Stimulated activated CD8-positive, alpha-beta memory T cell treated with anti-CD3 and anti-CD28 coated beads, Interleukin-7, amount 100 ng/mL, for 48 hours (primary cell): ENCODE data around the gene HDHD5.

ENCODE experiments used
- DNase-seq, 2 donors: peaks; one replicate each; pipeline ENCODE4 v3.0.0-alpha.2; 2020; ENCODE audit warnings: low read depth in 1 of 2; ENCODE audit errors: extremely low read depth in 1 of 2

HDHD5 gene

DNA sequence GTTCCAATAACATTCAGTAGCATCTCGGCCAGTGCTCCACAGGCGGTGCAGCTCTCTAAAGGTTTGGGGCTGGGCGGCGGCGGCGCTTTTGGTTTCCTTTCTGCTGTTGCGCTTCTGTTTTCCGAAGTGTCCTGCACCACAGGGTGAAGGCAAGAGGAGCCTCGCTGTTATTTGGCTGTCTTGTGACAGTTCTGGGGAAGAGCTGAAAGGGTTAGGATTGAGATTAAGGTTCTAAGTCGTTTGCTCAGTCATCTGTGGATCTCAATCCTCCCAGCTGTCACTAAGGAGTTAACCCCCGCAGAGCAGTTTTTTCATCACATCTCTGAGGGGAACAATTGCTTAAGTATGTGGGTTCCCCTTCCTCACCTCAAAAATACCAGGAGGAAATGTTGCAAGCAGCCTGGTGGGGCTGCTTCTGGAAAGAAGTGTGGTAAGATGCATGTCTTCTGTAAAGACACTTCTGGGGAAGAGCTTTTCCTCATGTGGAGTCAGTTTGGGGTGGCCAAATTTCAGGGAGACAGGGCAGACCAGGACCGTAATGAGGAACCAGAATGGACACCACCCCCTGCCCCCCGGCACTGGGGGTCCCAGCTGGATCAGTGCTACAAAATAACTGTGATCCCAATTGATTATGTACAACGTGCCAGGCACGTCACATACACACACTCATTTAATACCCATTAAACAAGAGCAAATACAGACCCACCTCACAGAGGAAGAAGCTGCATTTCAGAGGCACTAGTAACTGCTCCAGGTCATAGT lies 52.1 kb downstream of the HDHD5 start:
- DNase-seq: no peak

DNA sequence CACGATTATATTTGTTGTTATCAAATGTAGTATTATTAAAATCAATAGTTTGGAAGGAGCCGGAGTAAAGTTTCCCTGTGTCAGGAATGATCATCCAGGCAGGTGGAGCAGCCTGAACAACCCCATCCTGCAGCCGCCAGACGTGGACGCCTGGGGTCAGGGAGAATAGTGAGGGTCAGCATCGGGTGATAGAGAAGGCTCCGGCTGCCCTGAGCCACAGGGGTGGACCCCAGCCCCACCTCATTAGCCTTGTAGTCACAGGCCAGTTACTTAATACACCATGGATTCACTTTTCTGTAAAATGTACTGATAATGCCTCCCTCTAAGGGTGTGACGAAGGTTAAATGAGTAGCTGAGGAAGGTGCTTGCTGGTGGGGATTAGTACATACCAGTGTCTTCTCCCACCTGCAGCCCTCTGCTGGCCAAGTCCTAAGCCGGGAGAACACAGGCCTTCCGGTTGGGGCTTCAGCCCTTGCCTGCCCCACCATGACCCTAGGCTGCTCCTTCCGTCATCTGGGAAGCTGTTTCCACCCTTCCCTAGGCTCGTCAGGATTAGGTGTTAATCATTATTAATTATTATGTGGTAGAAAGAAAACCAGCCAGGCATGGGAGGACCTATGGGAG lies 52.8 kb downstream of the HDHD5 start:
- DNase-seq: no peak

DNA sequence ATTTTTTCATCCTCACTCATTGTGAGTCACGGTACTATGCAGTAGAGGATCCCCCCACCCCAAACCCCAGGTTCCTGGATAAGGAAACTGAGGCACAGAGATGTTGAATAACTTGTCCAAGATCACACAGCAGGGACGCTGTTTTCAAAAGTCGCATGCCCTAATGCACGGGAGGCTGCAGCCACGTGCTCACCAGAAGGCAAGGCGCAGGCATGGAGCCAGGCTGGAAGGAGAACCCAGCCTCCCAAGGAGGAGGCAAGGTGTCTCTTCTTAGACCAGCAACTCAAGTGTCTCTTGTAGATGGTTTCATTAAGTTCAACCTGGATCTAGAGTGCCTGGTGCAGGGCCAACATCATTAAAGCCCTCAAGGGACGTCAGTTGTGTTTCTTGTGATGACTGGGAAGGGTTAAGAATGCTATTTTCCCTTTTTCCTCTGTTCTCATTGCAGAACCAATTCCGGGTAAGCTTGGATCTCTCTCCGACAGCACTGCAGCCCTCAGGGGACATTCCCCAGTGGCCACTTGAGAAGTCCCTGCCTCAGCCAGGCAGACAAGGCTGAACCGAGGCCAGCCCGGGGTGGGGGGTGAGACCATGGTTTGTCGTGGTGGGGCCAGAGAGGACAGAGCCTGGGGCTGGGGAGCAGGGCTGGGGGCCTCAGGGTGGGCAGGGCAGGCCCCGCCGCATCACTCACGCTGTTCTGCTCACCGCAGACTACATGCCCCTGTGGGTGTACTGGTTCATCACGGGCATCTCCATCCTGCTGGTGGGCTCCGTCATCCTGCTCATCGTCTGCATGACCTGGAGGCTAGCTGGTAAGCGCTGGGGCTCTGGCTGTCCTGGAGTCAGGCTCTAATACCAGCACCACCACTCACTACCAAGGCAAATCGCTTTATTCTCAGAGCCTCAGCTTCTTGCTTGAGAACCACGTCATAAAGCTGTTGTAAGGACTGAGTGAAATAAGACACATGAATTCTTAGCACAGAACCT lies 53.6 kb downstream of the HDHD5 start:
- DNase-seq: no peak

DNA sequence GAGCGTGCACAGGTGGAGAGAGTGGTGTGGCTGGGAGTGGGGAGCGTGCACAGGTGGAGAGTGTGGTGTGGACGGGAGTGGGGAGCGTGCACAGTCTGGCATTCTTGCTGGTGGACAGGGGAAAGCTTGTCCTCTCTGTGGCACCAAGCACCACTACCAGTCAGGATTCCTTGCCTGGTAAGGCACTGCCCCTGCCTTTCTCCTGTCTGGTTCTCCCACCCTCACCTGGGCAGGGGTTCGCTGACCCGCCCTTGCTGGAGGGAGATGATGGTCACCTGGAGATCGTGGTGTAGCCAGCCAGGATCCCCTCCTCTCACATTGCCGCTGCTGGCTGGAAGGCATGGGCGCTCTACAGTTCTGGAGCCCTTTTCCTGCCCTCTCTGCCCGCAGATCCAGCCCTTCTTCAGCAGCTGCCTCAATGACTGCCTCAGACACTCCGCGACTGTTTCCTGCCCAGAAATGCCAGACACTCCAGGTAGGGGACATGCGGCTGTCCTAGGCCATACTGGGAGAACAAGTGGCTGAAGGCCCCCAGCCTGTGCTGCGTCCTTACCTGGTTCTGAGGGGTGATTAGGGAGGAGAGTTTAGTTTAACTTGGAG lies 54.6 kb downstream of the HDHD5 start:
- no peak for DNase-seq

DNA sequence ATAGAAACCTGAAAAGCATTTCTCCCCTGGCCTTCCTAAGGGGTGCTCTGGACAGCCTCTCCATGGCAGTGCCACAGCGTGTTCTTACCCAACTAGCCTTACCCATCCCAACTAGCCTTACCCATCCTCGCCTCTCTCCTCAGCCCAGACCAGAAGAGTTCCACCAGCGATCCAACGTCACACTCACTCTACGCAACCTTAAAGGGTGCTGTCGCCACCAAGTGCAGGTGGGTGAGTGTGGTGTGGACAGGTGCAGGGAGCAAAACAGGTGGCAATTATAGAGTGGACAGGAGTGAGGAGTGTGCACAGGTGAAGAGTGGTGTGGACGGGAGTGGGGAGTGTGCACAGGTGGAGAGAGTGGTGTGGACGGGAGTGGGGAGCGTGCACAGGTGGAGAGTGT lies 55.7 kb downstream of the HDHD5 start:
- DNase-seq: no peak

DNA sequence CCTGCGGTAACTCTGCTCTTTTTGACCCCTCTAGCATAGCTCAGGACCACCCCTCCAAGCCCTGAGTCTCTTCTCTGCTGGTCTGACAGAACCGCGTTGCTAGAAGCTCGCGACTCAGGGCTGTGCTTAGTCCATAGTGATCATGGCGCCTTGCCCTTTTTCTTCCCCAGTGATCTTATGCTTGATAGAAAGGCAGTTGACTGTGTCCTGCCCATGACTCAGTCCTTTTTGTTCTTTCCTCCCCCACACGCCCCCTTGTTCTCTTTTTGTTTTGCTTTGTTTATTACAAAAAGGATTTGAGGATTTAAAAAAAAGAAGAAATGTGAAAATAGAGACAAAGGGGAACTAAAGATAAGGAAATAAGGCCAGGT lies 56.8 kb downstream of the HDHD5 start:
- DNase-seq: no peak

DNA sequence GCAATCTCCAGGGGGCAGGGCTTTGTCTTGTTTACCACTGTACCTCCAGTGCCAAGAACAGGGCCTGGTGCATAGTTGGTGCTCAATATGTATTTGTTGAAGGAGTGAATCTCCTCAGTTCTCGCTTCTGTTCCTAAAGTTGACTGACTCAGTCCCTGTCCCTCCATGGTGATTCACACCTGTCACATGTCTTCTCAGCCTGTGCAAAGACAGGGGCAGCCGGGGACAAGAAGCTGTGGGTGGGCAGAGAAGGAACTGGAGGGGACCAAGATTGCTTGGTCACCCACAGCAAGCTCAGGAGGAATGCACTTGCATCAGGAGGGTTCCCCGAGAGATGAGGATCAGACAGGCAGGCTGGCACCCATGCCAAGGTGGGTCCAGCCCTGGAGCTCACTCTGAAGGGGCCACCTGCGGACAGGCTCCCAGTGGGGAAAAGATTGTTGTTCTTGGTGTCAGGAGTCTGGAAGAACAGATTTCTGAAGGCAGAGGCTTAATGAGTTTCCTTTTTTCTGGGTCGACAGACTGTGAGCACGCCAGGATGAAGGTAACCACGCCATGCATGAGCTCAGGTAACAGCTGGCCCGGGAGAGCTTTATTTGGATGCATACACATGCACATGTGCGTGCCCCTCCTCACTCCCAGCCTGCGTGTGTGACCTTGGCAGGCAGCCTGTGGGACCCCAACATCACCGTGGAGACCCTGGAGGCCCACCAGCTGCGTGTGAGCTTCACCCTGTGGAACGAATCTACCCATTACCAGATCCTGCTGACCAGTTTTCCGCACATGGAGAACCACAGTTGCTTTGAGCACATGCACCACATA lies 57.4 kb downstream of the HDHD5 start:
- DNase-seq: no peak

DNA sequence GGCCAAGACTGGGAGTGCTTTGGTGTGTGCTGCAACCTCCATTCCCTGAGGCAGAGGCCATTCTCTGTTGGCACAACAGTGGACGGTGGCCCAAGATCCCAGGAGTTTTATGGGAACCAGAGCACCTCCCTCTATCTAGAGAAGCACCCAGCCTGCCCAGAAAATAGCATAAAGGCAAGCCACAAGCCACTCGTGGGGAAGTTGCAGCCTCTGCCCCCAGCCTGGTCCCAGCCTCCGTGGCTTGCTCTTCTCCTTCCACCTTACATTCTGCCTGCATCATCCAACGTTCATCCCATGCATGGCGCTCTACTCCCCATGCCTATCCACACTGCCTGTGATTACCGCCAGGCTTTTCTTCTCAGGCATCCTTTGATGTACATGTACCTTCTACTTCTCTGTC lies 58.5 kb downstream of the HDHD5 start:
- DNase-seq: no peak

DNA sequence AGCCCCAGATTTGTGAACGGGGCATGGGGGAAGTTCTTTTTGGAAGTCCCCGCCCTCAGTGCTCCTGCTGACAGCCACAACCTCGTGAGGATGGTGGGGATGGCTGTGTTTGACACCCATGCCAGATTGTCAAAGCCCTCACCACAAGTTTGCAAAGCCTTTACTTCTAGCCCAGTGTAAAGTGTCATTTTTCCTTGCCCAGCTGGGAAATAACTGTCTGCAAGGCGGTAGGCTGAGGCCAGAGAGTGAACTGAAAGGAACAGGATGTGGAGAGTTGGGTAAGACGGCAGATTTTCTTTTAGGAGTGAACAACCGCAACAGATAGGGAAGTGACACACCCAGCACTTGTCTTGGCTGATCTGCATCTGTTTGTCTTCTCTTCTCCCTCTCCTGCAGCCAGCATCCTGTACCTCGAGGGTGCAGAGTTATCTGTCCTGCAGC lies 60.7 kb downstream of the HDHD5 start:
- no peak for DNase-seq

DNA sequence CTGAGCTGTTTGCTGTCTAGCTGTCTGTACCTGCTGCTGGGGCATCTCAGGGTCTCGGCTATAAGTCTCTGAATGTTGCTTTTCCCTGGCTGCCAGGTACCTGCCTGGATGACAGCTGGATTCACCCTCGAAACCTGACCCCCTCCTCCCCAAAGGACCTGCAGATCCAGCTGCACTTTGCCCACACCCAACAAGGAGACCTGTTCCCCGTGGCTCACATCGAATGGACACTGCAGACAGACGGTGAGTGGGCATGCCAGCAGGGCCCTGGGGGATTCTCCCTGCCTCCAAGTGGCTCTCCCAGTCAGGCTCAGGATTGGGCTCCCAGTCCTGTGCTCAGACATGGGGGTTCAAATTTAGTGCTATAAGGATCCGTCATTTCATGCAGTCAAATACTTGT lies 61.4 kb downstream of the HDHD5 start:
- DNase-seq: no peak

DNA sequence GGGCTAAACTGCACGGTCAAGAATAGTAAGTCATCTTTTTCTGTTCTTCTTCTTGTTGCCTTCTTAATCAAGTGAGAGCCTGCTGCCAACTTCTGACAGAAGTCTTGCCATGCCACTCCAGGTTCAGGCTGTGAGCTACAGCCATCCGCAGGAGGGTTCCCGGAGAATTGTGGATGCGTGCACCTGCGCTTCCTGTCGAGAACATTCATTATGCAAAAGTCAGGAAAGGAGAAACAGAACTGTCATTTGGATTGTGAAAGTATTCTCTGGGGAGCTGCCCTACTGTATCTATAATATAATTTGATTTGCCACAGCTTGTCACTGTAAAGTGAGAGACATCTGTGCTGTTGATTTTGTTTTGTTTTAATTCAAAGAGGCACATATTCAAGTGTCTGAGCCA lies 62.0 kb downstream of the HDHD5 start:
- DNase-seq: no peak

DNA sequence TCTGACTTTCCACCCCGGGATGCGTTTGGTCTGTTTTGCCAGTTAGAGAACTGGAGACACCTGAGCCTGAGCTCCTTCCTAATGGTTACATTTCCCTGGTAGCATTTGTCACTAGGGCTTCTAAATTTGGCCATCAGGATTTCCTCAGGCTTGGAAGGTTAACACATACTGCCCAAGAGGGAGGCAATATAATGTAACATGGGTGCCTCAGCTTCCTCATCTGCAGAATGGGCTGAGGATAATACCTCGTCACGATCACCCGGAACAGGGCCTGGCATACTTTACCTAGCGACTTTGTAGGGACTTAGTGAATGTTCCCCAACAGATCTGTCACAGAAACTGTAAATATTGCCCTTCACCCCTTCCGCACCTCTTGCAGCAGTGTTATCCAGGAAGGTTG lies 63.0 kb downstream of the HDHD5 start:
- DNase-seq: no peak

DNA sequence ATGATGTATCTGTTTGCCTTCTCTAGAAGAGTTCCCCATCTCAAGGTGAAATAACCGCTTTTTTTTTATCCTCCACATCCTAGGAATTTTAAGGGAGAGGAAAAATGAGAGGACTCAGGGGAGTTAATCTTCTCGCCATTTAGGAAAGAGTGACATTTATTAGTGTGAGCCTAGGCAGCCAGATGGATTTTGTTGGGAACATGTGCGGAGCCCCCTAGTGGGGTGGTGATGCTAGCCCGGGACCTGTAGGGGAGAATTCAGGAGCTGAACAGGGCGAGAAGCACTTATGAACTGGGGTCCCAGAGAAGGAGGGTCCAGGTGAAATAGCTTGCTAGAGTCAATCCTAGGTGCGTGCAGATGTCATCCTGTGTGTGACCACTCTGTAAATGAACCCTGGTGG lies 63.5 kb downstream of the HDHD5 start:
- no peak for DNase-seq

DNA sequence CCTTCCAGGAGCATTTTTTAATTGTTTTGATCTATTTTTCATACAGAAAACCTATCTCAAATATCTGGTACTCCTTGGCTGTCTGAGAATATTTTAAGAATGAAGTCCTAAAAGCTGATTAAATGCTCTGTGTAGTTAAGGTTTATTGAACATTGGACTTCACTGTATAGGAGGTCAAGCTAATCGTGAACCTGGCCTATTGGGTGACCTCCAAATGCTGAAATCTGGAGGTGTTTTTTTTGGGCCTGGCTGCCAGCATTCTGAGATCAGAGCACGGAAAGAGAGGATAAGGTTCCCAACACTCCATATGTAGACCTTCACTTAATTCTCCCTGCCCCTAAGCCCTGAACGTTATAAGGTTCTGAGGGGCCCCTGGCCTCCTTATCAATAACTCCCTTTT lies 66.0 kb downstream of the HDHD5 start:
- DNase-seq: no peak

DNA sequence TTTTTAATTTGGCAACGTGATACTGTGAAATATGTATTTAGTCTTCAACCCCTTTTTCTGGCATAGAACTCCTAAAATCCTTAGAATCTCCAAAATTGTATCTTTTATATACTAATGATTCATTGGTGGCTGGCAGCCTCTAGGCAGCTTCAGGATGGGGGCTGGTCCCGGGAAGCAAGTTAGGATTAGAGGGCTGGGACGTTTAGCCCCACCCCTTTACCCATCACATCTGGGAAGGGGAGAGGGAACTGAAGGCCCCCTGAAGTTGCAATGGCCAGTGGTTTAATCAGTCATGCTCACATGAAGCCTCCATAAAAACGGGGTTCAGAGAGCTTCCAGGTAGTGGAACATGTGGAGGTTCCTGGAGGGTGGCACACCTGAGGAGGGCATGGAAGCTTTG lies 67.2 kb downstream of the HDHD5 start:
- no peak for DNase-seq

DNA sequence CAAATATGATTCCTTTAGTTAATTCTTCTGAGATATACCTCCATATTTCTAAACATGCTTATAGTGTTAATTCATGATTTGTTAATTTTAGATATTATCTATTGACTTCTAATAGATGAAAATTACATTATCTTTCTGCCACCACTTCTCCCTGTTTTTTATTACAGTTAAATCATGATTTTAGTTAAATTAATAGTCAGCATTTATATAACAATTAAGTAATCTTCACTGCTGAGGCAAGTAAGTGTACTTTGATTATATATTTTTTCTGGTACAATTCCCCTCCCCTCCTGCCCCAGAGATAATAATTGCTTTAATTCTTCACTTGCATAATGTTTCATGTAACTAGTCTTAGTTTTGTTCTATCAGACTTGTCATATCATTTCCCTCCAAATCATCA lies 68.5 kb downstream of the HDHD5 start:
- DNase-seq: no peak
